Stomach (tissue), 9 donors: Measurements from ENCODE around the gene FPR1. TPM values are rescaled to one million over a fixed set of nuclear protein-coding genes. Genes with fewer than 3 reads are reported as not detected.

ENCODE experiments used
- DNase-seq, 2 donors: peaks; one replicate each; pipeline versions ENCODE4 v3.0.0 to v3.0.0-alpha.2; 2013 to 2019
- H3K27ac ChIP-seq, 5 donors: fragments of 200-600 bp in 4 of 5; sonication (generic) in 4 of 5; one replicate each; pipeline ENCODE4 v1.5.1; 2013 to 2019; ENCODE audit warnings: mild to moderate bottlenecking in 1 of 5, moderate library complexity in 1 of 5
- H3K27me3 ChIP-seq, 3 donors: fragments of 200-600 bp; sonication (generic); one replicate each; pipeline ENCODE4 v1.5.1; 2017 to 2019; ENCODE audit warnings: mixed run types in 1 of 3
- H3K36me3 ChIP-seq, 4 donors: fragments of 200-600 bp; sonication (generic); 1 replicate in 3 of 4; 2 replicates in 1 of 4; pipeline ENCODE4 v1.5.1; 2016 to 2019
- H3K4me1 ChIP-seq, 4 donors: fragments of 200-600 bp; sonication (generic); one replicate each; pipeline ENCODE4 v1.5.1; 2016 to 2019
- H3K4me3 ChIP-seq, 4 donors: fragments of 200-600 bp; sonication (generic) in 3 of 4; one replicate each; pipeline ENCODE4 v1.5.1; 2016 to 2019; ENCODE audit warnings: mild to moderate bottlenecking in 1 of 4
- H3K9me3 ChIP-seq, 4 donors: fragments of 200-600 bp; sonication (generic); one replicate each; pipeline ENCODE4 v1.5.1; 2016 to 2019
- EP300 ChIP-seq: sonication (generic); formaldehyde crosslinking; IDR thresholded peaks from one replicate; pipeline ENCODE4 v1.6.1; 2017; ENCODE audit warnings: antibody characterized with exemption
- POLR2A ChIP-seq, 4 donors: fragments of 450-650 bp; IDR thresholded peaks; one replicate each; pipeline ENCODE4 v1.6.1; 2016; ENCODE audit warnings: antibody characterized with exemption in 4 of 4, control low read depth in 2 of 4, mild to moderate bottlenecking in 1 of 4, moderate library complexity in 1 of 4
- POLR2AphosphoS5 ChIP-seq, 3 donors: sonication (generic); formaldehyde crosslinking; IDR thresholded peaks; one replicate each; pipeline ENCODE4 v1.6.1; 2016; ENCODE audit warnings: antibody characterized with exemption in 3 of 3
- WGBS, 5 donors: extraction: QIAGEN DNeasy Blood & Tissue Kit in 3 of 5; methylation state at CpG; one replicate each; pipeline versions ENCODE4 v1.1.5 to v1.1.7; 2013 to 2018; 5-methylcytosine and 5-hydroxymethylcytosine counted together
- intact Hi-C: fragments of 100-400 bp; cut with DNase I; formaldehyde crosslinking; loops from one replicate; pipeline ENCODE4 v1.15.1; 2023; ENCODE audit warnings: low total_unique reads
- polyA plus RNA-seq, 3 donors: library from polyadenylated mRNA; stranded (reverse); fragments of 200-250 nt; gene quantifications; one replicate each; pipeline ENCODE4 v1.2.3, GENCODE V29; 2013
- total RNA-seq, 5 donors: library from RNA; depleted of rRNA; stranded (reverse); fragments of >200 nt; gene quantifications; one replicate each; pipeline versions ENCODE4 v1.1.0 to v1.2.3, GENCODE V29; 2014 to 2016
- TF ChIP-seq, protein P1 (sequence below), 7 experiments: fragments of 450-650 bp in 4 of 7; fragments of 200-600 bp in 3 of 7; sonication (generic) in 3 of 7; IDR thresholded peaks; one replicate each; pipeline ENCODE4 v1.5.1; 2016 to 2019; ENCODE audit warnings: antibody characterized with exemption in 7 of 7, control low read depth in 2 of 7, mild to moderate bottlenecking in 1 of 7
- donor health status: healthy with polysubstance abuse.
- donor health status: Bipolar disorder and iron deficiency.
- donor health status: healthy.

Gene FPR1
- total and polyA plus RNA-seq, 8 donors: 1.7 to 10.5 (median 7.5) TPM; not detected in 1

DNA sequence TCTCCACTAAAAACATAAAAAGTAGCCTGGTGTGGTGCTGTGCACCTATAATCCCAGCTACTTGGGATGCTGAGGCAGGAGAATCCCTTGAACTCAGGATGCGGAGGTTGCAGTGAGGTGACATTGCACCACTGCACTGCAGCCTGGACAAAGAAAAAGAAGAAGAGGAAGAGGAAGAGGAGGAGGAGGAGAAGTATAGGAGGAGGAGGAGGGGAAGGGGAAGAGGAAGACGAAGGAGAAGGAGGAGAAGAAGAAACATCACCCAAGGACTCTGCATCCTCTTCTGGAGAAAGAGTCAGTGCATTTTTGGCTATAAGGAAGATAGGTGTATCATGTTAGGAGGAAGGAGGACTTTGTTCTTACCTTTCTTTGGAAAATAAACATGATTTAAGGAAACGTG lies 30.3 kb upstream of the FPR1 start:
- DNase-seq: no peak
- H3K9me3 ChIP-seq: no peaks in the 10 kb centered on the region
- no peak overlapping the region for H3K4me3 ChIP-seq
- intact Hi-C loops: no loop called here
- no peak overlapping the region for H3K27ac ChIP-seq
- 51 to 52% (median 51%) methylated on average over 3 of the region's 3 CpGs for WGBS, 5 donors
- H3K4me1 ChIP-seq: peaks cover 0 to 10% (median 4%) of the 10 kb centered on the region in 4 donors
- no peaks in the 10 kb centered on the region for H3K36me3 ChIP-seq
- H3K27me3 ChIP-seq: peaks cover 0 to 58% (median 0%) of the 10 kb centered on the region in 3 donors
- no peak for TF ChIP-seq POLR2A (IDR thresholded peaks at IDR 0.05)
- TF ChIP-seq, protein P1, sequence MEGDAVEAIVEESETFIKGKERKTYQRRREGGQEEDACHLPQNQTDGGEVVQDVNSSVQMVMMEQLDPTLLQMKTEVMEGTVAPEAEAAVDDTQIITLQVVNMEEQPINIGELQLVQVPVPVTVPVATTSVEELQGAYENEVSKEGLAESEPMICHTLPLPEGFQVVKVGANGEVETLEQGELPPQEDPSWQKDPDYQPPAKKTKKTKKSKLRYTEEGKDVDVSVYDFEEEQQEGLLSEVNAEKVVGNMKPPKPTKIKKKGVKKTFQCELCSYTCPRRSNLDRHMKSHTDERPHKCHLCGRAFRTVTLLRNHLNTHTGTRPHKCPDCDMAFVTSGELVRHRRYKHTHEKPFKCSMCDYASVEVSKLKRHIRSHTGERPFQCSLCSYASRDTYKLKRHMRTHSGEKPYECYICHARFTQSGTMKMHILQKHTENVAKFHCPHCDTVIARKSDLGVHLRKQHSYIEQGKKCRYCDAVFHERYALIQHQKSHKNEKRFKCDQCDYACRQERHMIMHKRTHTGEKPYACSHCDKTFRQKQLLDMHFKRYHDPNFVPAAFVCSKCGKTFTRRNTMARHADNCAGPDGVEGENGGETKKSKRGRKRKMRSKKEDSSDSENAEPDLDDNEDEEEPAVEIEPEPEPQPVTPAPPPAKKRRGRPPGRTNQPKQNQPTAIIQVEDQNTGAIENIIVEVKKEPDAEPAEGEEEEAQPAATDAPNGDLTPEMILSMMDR (IDR thresholded peaks at IDR 0.05): no peak
- TF ChIP-seq EP300: no peak
- no peak for TF ChIP-seq POLR2AphosphoS5 (IDR thresholded peaks at IDR 0.05)

DNA sequence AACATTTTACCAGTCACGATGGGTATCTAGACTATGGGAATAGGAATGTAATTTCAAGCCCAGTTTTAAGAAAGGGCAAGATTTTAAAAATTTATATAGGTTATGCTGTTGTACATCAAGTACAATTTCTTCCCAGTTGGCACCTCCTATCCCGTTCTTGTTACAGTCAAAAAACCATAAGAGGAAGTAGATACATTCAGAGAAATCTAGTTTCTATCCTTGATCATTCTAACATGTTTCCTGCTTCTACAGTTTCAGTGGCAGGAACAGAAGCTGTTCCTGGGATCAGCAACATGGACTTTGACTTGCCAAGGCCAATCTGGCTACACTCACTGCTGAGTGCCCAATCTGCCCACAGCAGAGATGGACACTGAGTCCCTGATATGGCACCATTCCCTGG lies 28.6 kb upstream of the FPR1 start:
- Histone ChIP-seq H3K9me3 (no peaks in the 10 kb centered on the region), H3K4me3 (no peak overlapping the region), H3K27ac (no peak overlapping the region), H3K27me3 (peaks cover 0 to 64% (median 0%) of the 10 kb centered on the region in 3 donors), H3K36me3 (no peaks in the 10 kb centered on the region), H3K4me1 (peaks cover 0 to 10% (median 4%) of the 10 kb centered on the region in 4 donors)
- no peak for TF ChIP-seq POLR2AphosphoS5 (IDR thresholded peaks at IDR 0.05)
- TF ChIP-seq, protein P1 (IDR thresholded peaks at IDR 0.05): no peak
- no peak for TF ChIP-seq POLR2A (IDR thresholded peaks at IDR 0.05)
- no peak for TF ChIP-seq EP300
- intact Hi-C loops: no loop called here
- WGBS, 5 donors: 38 to 57% (median 45%) methylated on average over 2 of the region's 2 CpGs
- DNase-seq: no peak

DNA sequence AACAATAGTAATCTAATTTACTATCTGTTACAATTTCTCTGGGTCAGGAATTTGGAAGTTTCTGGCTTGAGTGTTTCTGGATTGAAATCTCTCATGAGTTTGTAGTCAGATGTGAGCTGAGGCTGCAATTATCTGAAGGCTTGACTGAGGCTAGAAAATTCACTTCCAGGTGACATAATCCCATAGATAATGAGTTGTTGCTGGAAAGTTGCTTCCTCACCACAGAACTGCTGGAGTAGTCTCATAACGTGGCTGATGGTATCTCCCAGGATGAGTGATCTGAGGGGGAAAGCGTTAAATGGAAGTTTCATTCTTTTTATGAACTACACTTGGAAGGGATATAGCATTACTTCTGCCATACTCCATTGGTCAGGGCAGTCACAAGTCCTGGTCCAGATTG lies 28.0 kb upstream of the FPR1 start:
- no peak overlapping the region for H3K4me3 ChIP-seq
- peaks cover 0 to 10% (median 4%) of the 10 kb centered on the region in 4 donors for H3K4me1 ChIP-seq
- no peaks in the 10 kb centered on the region for H3K36me3 ChIP-seq
- no peak for DNase-seq
- no peaks in the 10 kb centered on the region for H3K9me3 ChIP-seq
- TF ChIP-seq EP300 (no peak), POLR2A (IDR thresholded peaks at IDR 0.05) (no peak)
- H3K27ac ChIP-seq: no peak overlapping the region
- 37 to 60% (median 55%) methylated on average over 2 of the region's 2 CpGs for WGBS, 5 donors
- intact Hi-C loops: no loop called here
- peaks cover 0 to 65% (median 0%) of the 10 kb centered on the region in 3 donors for H3K27me3 ChIP-seq

DNA sequence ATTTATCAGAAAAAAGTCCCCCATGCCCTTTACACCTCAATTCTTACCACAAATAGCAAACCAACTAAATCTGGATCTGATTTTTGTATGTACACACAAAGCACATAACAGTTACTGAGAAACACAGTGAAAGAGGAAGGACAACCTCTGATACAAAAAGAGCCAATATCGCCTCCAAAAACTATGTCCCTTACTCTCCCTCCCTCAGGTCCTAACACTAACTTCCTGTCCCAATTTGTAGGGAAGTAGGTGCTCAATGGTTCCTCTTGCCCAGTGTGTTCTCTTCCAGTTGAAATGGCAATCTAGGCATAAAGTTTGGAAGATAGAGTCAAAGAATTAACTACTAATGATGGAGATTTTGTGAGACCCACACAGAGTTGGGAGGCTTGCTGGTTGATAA lies 27.5 kb upstream of the FPR1 start:
- Histone ChIP-seq H3K27ac (no peak overlapping the region), H3K4me1 (peaks cover 0 to 10% (median 4%) of the 10 kb centered on the region in 4 donors), H3K36me3 (no peaks in the 10 kb centered on the region), H3K27me3 (peaks cover 0 to 69% (median 0%) of the 10 kb centered on the region in 3 donors), H3K4me3 (no peak overlapping the region), H3K9me3 (no peaks in the 10 kb centered on the region)
- no peak for DNase-seq
- WGBS, 5 donors: 67 to 81% (median 71%) methylated on average over 1 of the region's 1 CpG
- TF ChIP-seq POLR2A (IDR thresholded peaks at IDR 0.05): no peak
- TF ChIP-seq, protein P1 (IDR thresholded peaks at IDR 0.05): no peak
- no peak for TF ChIP-seq POLR2AphosphoS5 (IDR thresholded peaks at IDR 0.05)
- no peak for TF ChIP-seq EP300
- intact Hi-C loops: no loop called here
